Stomach (tissue), 4 donors: ENCODE results near the gene AKT1S1.
"Not testable (repeated sequence)": the region's sequence is repeated elsewhere in the genome, so short reads cannot be mapped to it uniquely, and the experiment has no call there.

ENCODE experiments used
- CTCF ChIP-seq, 7 experiments: fragments of 450-650 bp in 4 of 7; fragments of 200-600 bp in 3 of 7; sonication (generic) in 3 of 7; IDR thresholded peaks; one replicate each; pipeline ENCODE4 v1.5.1; 2016 to 2019; ENCODE audit warnings: antibody characterized with exemption in 7 of 7, control low read depth in 2 of 7, mild to moderate bottlenecking in 1 of 7
- EP300 ChIP-seq: sonication (generic); formaldehyde crosslinking; IDR thresholded peaks from one replicate; pipeline ENCODE4 v1.6.1; 2017; ENCODE audit warnings: antibody characterized with exemption

GRCh38 chr19:49819452-49820115 is 57.6 kb downstream of the AKT1S1 start:
- TF ChIP-seq EP300; CTCF (IDR thresholded peaks at IDR 0.05): not testable (repeated sequence)
